NCI-H345 treated with DMSO at 0.1 percent for 48 hours (cell line): Measurements from ENCODE around the gene PARS2.

ENCODE experiments used
- DNase-seq: peaks from one replicate; lab custom pipeline; 2025; ENCODE audit not compliant: unreplicated experiment; lab: John Stamatoyannopoulos, UW

Gene PARS2

DNA sequence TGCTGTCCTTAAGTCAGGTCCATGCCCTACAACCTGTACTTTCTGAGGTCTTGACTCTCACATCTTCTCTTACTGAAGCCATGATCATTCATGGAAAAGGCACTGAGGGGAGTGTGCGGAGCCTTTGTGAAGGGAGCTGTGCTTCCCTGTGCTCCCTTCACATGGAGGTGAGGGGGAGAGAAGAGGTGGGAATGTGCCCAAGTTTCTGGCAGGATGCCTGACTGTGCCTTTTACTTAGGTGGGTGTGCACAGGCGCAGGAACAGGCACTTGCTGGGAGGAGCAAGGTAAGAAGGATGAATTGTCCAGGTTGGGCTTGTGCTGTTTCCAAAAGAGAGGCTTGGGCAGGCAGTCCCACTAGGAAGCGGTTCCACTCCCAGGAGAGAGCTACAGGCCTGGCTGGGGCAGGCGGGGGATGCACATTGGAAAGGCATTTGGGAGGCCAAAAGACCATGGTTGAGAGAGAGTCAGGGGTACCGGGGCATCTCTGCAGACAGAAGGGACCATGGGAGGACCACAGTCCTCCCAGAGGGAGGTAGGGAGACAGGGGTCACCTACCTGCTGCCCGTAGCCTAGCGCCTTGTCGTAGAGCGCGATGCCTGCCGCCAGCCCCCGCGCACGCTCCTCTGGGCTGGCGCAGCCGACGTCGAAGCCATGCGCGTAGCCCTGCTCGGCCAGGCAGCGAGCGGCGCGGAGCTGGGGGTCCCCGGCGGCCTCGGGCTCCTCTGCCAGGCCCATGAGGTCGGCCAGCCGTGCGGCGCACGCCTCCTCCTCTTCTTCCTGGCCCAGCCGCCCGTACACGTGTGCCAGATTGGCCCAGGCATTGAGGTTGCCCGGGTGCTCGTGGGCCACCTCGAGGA is 35.9 kb upstream of the PARS2 start:
- no peak for DNase-seq

GRCh38 chr1:54798769-54799641 is 34.7 kb upstream of the PARS2 start:
- no peak for DNase-seq

- no peak for DNase-seq
Observed at GRCh38 chr1:54798206-54798605, 33.9 kb upstream of the PARS2 start.

GRCh38 chr1:54796902-54797301 is 32.6 kb upstream of the PARS2 start:
- DNase-seq, result no peak

- DNase-seq, result no peak
Observed at GRCh38 chr1:54795841-54796468, 31.6 kb upstream of the PARS2 start.

- DNase-seq, result no peak
Observed at GRCh38 chr1:54795356-54795665, 31.0 kb upstream of the PARS2 start.

GRCh38 chr1:54794451-54795355 is 30.4 kb upstream of the PARS2 start:
- DNase-seq, result no peak

GRCh38 chr1:54792686-54793282 is 28.5 kb upstream of the PARS2 start:
- DNase-seq, result no peak

DNA sequence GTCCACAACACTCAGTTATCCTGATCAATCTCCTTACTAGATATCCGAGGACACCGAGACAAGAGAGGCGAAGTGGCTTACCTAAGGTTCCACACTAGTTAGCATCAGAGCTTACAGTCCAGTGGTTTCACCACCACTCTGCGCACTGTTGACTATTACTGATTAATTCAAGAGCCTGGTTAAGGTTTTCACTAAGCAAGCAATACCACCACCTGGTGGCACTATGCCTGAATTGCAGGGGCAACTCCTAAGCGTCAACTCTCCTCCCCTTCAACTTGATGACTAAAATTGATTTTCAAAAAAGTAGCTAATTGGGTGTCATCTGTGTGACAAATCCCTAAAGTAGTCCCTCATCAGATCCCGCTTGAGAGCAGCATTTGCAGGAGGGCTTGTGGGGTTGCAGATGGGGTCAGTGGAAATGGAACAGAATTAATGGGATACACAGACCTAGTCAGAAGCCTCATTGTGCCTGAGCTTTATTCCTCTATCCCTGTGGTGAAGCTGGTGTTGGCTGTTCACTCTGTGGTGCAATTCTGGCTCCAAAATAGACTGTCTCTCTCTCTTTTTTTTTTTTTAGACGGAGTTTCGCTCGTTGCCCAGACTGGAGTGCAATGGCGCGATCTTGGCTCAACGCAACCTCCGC is 27.7 kb upstream of the PARS2 start:
- no peak for DNase-seq

DNA sequence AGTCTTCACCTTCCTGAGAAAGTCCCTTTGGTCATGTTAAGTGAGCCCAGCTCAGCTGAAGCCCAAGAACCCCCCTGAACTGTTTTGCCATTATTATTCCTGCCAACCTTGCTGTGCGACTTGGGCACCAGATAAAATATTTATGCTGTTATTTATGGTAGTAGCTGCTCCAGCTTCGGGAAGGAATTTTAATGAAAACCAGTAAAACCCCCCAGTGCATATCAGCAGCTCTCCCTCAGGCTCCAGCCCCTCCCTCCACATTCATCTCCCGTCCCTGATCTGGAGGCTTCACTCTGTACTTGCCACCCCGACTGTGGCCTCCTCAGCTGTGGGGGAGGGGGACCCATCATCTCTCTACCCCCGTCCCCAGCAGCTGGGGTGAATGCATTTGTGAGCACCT is 24.1 kb upstream of the PARS2 start:
- no peak for DNase-seq

- DNase-seq, result no peak
Observed at GRCh38 chr1:54787604-54788003, 23.3 kb upstream of the PARS2 start.

DNA sequence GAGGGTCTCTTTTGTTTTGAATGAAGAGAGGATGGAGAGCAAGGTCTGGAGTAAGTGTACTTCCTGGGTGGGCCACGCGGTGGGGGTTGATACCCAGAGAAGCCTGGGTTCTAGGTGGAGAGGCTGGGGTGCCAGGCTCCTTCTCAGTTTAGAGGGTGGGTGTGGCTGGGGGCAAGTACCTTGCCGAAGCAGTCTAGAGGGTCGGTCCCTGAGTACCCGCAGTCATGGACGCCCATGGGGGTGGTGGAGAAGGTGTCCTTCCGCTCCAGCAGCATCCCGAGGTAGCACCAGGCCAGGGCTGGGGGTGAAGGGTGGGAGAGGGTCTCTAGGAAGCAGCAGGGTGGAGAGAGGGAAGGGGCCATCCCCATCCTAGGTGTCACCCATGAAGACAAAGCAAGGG is 22.5 kb upstream of the PARS2 start:
- DNase-seq, result no peak

GRCh38 chr1:54784066-54784465 is 19.7 kb upstream of the PARS2 start:
- DNase-seq, result no peak

DNA sequence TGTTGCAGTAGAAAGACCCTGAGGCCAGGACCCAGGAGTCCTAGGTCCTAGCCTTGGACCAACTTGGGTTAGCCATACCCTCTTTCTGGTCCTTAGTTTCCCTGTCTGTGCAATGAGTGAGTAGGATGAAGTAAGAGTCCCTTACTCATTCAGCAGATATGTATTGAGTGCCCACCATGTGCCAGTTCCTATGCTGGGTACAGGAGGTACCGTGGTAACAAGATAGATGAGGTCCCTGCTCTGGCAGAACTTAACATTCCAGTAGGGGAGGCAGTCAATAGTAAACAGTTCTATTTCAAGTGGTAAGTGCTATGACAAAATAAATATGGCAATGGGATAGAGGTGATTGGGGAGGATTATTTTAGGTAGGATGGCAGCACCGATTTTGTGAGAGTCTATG is 18.3 kb upstream of the PARS2 start:
- DNase-seq, result no peak

DNA sequence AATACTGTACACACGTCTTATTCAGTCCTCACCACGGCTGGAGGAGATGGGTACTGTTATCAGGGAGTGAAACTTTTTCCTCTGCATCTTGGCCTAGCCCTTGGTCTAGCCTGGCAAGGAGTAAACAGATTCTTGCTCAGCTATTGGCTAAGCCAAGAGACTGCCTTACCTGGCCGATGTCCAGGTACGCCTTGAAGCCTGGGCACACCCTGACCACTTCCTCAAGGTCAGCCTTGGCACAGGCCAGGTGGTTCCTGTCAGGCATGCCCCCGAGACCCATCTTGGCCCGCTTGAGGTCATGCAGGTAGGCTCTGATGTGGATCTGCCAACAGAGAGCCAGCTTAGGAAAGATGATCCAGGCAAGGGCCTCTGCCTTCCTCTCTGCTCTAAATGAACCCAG is 17.8 kb upstream of the PARS2 start:
- DNase-seq, result no peak

- DNase-seq, result no peak
Observed at GRCh38 chr1:54781023-54781723, 16.9 kb upstream of the PARS2 start.

GRCh38 chr1:54777431-54777830 is 13.1 kb upstream of the PARS2 start:
- no peak for DNase-seq

DNA sequence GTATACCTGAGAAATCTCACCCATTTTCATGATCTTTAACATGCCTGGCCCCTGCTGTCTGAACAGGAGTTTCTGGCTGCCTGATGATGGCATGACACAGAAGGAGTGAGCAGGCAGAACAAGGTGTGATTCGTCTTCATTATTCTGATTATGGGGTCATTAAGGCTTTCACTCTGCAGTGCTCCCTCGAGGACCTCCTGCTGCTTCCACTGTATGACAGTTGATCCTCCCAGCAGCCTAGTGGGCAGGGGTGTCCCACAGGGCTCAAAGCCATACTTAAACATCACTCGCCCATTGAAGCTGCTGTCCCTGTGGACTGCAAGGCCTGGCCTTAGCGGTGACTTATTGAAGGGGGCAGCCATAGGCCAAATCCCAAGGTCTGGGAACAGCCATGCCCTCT is 12.7 kb upstream of the PARS2 start:
- DNase-seq, result no peak
